Left ventricle myocardium inferior (tissue), 1 donor: ENCODE measurements around the gene N4BP2L1. TPM values are rescaled to one million over a fixed set of nuclear protein-coding genes. Genes with fewer than 3 reads are reported as not detected.

Source experiments
- DNase-seq: peaks from one replicate; pipeline ENCODE4 v3.0.0-alpha.2; 2020
- H3K27ac ChIP-seq: fragments of 200-600 bp; replicated peaks from 2 replicates; pipeline ENCODE4 v1.8.0; 2021
- H3K27me3 ChIP-seq: fragments of 200-600 bp; 2 replicates; pipeline ENCODE4 v1.8.0; 2021; ENCODE audit warnings: low read depth
- H3K36me3 ChIP-seq: fragments of 200-600 bp; 2 replicates; pipeline ENCODE4 v1.8.0; 2021
- H3K4me1 ChIP-seq: fragments of 200-600 bp; 2 replicates; pipeline ENCODE4 v1.8.0; 2021
- H3K4me3 ChIP-seq: fragments of 200-600 bp; 2 replicates; pipeline ENCODE4 v1.8.0; 2021; ENCODE audit warnings: mild to moderate bottlenecking, moderate library complexity
- H3K9me3 ChIP-seq: fragments of 200-600 bp; replicated peaks from 2 replicates; pipeline ENCODE4 v1.8.0; 2021
- intact Hi-C: fragments of 100-400 bp; cut with micrococcal nuclease; formaldehyde crosslinking; loops from one replicate; pipeline ENCODE4 v1.11.0; 2022
- total RNA-seq: library from RNA; stranded (reverse); fragmentation: NEBNext Ultra II Directional; extraction: Animal tissue kit (Norgen Biotek cat#: 25700); gene quantifications from one replicate; pipeline ENCODE4 v1.2.1, GENCODE V29; 2021
- TF ChIP-seq, protein P1 (sequence below): fragments of 200-600 bp; IDR thresholded peaks from 2 replicates; pipeline ENCODE4 v1.8.0; 2021; ENCODE audit warnings: antibody characterized with exemption, mild to moderate bottlenecking, borderline replicate concordance
- donor health status: DM: no; HTN: yes; CAD: no; lungs with severe emphysema.

N4BP2L1 gene
- total RNA-seq, 1 donor from 2014 or later = 4.6 TPM

DNA sequence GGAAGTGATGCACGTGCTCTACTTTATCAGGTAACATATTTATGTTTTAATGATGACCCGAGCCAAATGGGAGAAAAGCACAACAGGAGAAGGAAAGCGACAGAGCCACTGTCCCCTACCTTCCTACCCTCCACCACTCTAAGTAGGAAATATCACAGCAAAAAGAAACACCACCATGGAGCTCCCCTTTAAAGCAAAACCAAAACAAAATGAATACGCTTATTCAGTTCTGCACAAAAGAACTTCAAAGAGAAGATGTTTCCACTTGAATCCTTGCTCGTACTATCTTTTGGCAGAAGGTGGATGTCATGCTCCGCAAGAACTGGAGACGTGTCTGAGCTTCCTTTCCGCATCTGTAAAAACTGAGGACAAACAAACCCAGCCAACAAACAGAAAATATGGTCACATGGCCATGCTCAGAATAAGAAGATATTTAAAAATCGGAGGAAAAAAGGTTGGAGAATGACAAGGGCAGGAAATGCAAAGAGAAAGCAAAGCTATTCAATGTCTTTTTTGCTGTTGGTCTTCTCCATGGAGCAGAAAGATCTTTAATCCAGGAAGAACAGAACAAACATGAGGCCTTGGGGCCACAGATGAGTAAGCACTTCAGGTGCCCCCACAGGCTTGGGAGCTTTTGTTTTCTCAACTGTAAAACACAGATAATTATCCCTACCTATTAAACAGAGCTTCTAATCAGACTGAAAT lies 19.5 kb downstream of the N4BP2L1 start:
- Histone ChIP-seq H3K4me3 (no peak overlapping the region), H3K4me1 (peaks cover 22% of the 10 kb centered on the region), H3K27ac (no peak overlapping the region), H3K27me3 (no peaks in the 10 kb centered on the region), H3K36me3 (peaks cover 13% of the 10 kb centered on the region), H3K9me3 (no peaks in the 10 kb centered on the region)
- TF ChIP-seq, protein P1, sequence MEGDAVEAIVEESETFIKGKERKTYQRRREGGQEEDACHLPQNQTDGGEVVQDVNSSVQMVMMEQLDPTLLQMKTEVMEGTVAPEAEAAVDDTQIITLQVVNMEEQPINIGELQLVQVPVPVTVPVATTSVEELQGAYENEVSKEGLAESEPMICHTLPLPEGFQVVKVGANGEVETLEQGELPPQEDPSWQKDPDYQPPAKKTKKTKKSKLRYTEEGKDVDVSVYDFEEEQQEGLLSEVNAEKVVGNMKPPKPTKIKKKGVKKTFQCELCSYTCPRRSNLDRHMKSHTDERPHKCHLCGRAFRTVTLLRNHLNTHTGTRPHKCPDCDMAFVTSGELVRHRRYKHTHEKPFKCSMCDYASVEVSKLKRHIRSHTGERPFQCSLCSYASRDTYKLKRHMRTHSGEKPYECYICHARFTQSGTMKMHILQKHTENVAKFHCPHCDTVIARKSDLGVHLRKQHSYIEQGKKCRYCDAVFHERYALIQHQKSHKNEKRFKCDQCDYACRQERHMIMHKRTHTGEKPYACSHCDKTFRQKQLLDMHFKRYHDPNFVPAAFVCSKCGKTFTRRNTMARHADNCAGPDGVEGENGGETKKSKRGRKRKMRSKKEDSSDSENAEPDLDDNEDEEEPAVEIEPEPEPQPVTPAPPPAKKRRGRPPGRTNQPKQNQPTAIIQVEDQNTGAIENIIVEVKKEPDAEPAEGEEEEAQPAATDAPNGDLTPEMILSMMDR = no peak
- intact Hi-C loops = no loop called here
- DNase-seq = no peak

- Histone ChIP-seq H3K27me3 (no peaks in the 10 kb centered on the region), H3K36me3 (peaks cover 17% of the 10 kb centered on the region), H3K27ac (no peak overlapping the region), H3K9me3 (no peaks in the 10 kb centered on the region), H3K4me3 (no peak overlapping the region), H3K4me1 (peaks cover 22% of the 10 kb centered on the region)
- intact Hi-C loops = no loop called here
- TF ChIP-seq, protein P1 = no peak
- no peak for DNase-seq
Observed at GRCh38 chr13:32407854-32408253, 20.1 kb downstream of the N4BP2L1 start.

DNA sequence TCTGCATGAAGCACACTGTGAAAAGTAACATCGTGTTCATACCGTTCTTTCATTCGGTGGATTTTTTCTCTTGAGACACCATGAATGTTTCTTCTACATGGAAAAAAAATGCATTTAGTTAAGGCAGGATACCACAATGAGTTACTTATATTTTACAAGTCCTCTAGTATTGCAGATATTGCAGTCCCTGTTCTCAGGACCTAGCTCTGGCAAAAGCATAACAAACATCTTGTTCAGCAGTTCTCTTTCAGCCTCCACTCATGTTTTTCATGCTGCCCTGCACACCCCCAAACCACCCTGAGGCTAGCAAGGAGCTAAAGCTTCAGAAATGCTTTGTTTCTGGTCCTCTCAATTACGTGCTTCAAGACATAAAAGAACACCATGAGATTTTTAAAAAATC lies 24.8 kb downstream of the N4BP2L1 start:
- no peaks in the 10 kb centered on the region for H3K27me3 ChIP-seq
- H3K36me3 ChIP-seq = peaks cover 34% of the 10 kb centered on the region
- H3K4me1 ChIP-seq = no peaks in the 10 kb centered on the region
- H3K9me3 ChIP-seq = no peaks in the 10 kb centered on the region
- DNase-seq = no peak
- H3K4me3 ChIP-seq = no peak overlapping the region
- TF ChIP-seq, protein P1 = no peak
- intact Hi-C loops = no loop called here
- no peak overlapping the region for H3K27ac ChIP-seq

GRCh38 chr13:32391101-32391619 lies 36.8 kb downstream of the N4BP2L1 start:
- Histone ChIP-seq H3K9me3 (no peaks in the 10 kb centered on the region), H3K27ac (no peak overlapping the region), H3K27me3 (no peaks in the 10 kb centered on the region), H3K4me3 (no peak overlapping the region), H3K36me3 (no peaks in the 10 kb centered on the region), H3K4me1 (no peaks in the 10 kb centered on the region)
- no peak for DNase-seq
- TF ChIP-seq, protein P1 = no peak
- intact Hi-C loops = no loop called here

GRCh38 chr13:32390484-32390883 lies 37.4 kb downstream of the N4BP2L1 start:
- H3K9me3 ChIP-seq = no peaks in the 10 kb centered on the region
- H3K36me3 ChIP-seq = no peaks in the 10 kb centered on the region
- H3K4me3 ChIP-seq = no peak overlapping the region
- no peaks in the 10 kb centered on the region for H3K27me3 ChIP-seq
- TF ChIP-seq, protein P1 = no peak
- no peak for DNase-seq
- no peak overlapping the region for H3K27ac ChIP-seq
- no peaks in the 10 kb centered on the region for H3K4me1 ChIP-seq
- intact Hi-C loops = no loop called here
